PC-9 (cell line): Measurements from ENCODE around the gene C4B. TPM values are rescaled to one million over a fixed set of nuclear protein-coding genes. Genes with fewer than 3 reads are reported as not detected.
A peak's percentile ranks its signal among the peaks of the same experiment; 100 is the strongest.
"Not testable (repeated sequence)": the region's sequence is repeated elsewhere in the genome, so short reads cannot be mapped to it uniquely, and the experiment has no call there.

Source experiments
- BruUV-seq: library from RNA; stranded (reverse); fragments of 400-500 nt; replicated peaks from 2 replicates; lab custom pipeline; 2021; lab: Mats Ljungman, UMichigan
- CTCF ChIA-PET: fragments of 300-600 bp; sonication (Branson Sonifier 250); formaldehyde crosslinking; loops from one replicate; lab custom pipeline; 2022; ENCODE audit warnings: antibody characterized with exemption; lab: Charles Lee
- POLR2A ChIA-PET: fragments of 300-600 bp; sonication (Branson Sonifier 250); formaldehyde crosslinking; loops from one replicate; lab custom pipeline; 2022; ENCODE audit warnings: antibody characterized with exemption; ENCODE audit not compliant: unreplicated experiment; lab: Charles Lee
- DNase-seq, 2 experiments: peaks; one replicate each; pipeline versions ENCODE4 v3.0.0 to v3.0.0-alpha.2; 2015 to 2022; ENCODE audit warnings: mixed read lengths in 1 of 2
- H2AFZ ChIP-seq: fragments of 200-600 bp; sonication (generic); 2 replicates; pipeline ENCODE4 v1.8.1; 2017; ENCODE audit warnings: antibody characterized with exemption
- H3F3A ChIP-seq: fragments of 200-600 bp; sonication (generic); 2 replicates; pipeline ENCODE4 v1.8.1; 2017; ENCODE audit warnings: antibody characterized with exemption, mild to moderate bottlenecking, low read depth; ENCODE audit not compliant: insufficient read depth
- H3K27ac ChIP-seq: fragments of 200-600 bp; sonication (generic); 2 replicates; pipeline ENCODE4 v1.6.1; 2016; ENCODE audit warnings: mixed run types
- H3K27me3 ChIP-seq: fragments of 200-600 bp; sonication (generic); 2 replicates; pipeline ENCODE4 v1.6.1; 2016; ENCODE audit warnings: low read depth, mixed run types; ENCODE audit not compliant: insufficient read depth
- H3K36me3 ChIP-seq: fragments of 200-600 bp; sonication (generic); 2 replicates; pipeline ENCODE4 v1.6.1; 2016; ENCODE audit warnings: low read depth, mixed run types
- H3K4me1 ChIP-seq: fragments of 200-600 bp; sonication (generic); replicated peaks from 2 replicates; pipeline ENCODE4 v1.6.1; 2016; ENCODE audit warnings: mixed run types; ENCODE audit not compliant: insufficient read depth
- H3K4me2 ChIP-seq: fragments of 200-600 bp; sonication (generic); 2 replicates; pipeline ENCODE4 v1.6.1; 2017; ENCODE audit warnings: mixed run types
- H3K4me3 ChIP-seq: fragments of 200-600 bp; sonication (generic); 2 replicates; pipeline ENCODE4 v1.6.1; 2016; ENCODE audit warnings: mixed run types
- H3K79me2 ChIP-seq: fragments of 200-600 bp; sonication (generic); 2 replicates; pipeline ENCODE4 v1.6.1; 2017; ENCODE audit warnings: low read depth, mixed run types
- H3K9me2 ChIP-seq: fragments of 200-600 bp; sonication (generic); 2 replicates; pipeline ENCODE4 v1.8.1; 2017; ENCODE audit warnings: mild to moderate bottlenecking; ENCODE audit not compliant: insufficient read depth
- H3K9me3 ChIP-seq: fragments of 200-600 bp; sonication (generic); 2 replicates; pipeline ENCODE4 v1.8.1; 2016; ENCODE audit warnings: low read depth; ENCODE audit not compliant: insufficient read depth
- H4K20me1 ChIP-seq: fragments of 200-600 bp; sonication (generic); 2 replicates; pipeline ENCODE4 v1.8.1; 2017; ENCODE audit not compliant: insufficient read depth
- intact Hi-C: fragments of 100-400 bp; cut with micrococcal nuclease; formaldehyde crosslinking; loops from one replicate; pipeline ENCODE4 v1.10.0; 2022; ENCODE audit not compliant: unreplicated experiment
- total RNA-seq: library from RNA; stranded (reverse); gene quantifications from 2 replicates; pipeline ENCODE4 v1.2.3, GENCODE V29; 2021

The C4B gene
- total RNA-seq, 1 experiment from 2014 or later, result 8.3 TPM

DNA sequence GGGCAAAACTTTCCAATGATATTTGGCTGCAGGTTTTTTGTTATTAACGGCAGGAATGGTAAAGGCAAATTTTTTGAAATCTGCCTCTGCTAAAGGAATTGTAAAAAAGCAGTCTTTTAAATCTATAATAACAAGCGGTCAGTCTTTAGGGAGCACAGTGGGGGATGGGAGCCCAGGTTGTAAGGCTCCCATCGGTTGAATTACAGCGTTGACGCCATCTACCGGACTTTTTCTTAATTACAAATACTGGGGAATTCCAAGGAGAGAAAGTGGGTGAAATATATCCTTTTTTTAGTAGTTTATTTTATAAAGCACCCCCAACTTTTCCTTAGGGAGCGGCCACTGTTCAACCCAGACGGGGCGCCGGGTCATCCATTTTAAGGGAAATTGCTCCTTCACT lies 7.5 kb downstream of the C4B start:
- H3K79me2 ChIP-seq, POLR2A ChIA-PET: not testable (repeated sequence)

DNA sequence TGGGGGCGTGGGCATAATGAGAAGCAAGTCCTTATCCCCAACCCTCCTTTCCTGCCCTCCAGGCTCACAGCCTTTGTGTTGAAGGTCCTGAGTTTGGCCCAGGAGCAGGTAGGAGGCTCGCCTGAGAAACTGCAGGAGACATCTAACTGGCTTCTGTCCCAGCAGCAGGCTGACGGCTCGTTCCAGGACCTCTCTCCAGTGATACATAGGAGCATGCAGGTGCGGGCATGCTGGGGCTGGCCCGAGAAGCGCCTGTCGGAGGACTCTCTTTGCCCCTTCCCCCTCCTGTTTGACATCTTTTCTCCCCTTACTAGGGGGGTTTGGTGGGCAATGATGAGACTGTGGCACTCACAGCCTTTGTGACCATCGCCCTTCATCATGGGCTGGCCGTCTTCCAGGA lies 14.0 kb downstream of the C4B start:
- H3K27ac ChIP-seq, H3K9me3 ChIP-seq, H3K4me1 ChIP-seq, BruUV-seq, H3K79me2 ChIP-seq, POLR2A ChIA-PET, H3K27me3 ChIP-seq, H2AFZ ChIP-seq, H3K9me2 ChIP-seq, intact Hi-C loops, H3K4me2 ChIP-seq, H3F3A ChIP-seq, CTCF ChIA-PET, H4K20me1 ChIP-seq, H3K4me3 ChIP-seq, H3K36me3 ChIP-seq, DNase-seq: not testable (repeated sequence)

More for the DNA sequence above, 7.5 kb downstream of the C4B start:
- H2AFZ ChIP-seq, CTCF ChIA-PET, BruUV-seq, H4K20me1 ChIP-seq, H3K36me3 ChIP-seq, intact Hi-C loops, H3K27me3 ChIP-seq, H3K9me2 ChIP-seq, H3K27ac ChIP-seq, H3K4me1 ChIP-seq, H3K4me2 ChIP-seq, DNase-seq, H3F3A ChIP-seq, H3K9me3 ChIP-seq, H3K4me3 ChIP-seq: not testable (repeated sequence)

DNA sequence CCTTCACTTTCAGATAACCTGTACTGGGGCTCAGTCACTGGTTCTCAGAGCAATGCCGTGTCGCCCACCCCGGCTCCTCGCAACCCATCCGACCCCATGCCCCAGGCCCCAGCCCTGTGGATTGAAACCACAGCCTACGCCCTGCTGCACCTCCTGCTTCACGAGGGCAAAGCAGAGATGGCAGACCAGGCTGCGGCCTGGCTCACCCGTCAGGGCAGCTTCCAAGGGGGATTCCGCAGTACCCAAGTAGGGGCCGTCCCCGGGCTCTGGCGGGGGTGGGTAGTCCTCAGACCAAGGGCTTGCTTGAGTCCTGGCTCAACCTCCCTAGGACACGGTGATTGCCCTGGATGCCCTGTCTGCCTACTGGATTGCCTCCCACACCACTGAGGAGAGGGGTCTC lies 15.0 kb downstream of the C4B start:
- H3K27me3 ChIP-seq, POLR2A ChIA-PET, DNase-seq, H3K4me3 ChIP-seq, BruUV-seq, H3K79me2 ChIP-seq, H3K27ac ChIP-seq, H3K4me2 ChIP-seq, CTCF ChIA-PET, H3F3A ChIP-seq, H2AFZ ChIP-seq, H3K36me3 ChIP-seq, H3K9me2 ChIP-seq, H3K4me1 ChIP-seq, H4K20me1 ChIP-seq, H3K9me3 ChIP-seq, intact Hi-C loops: not testable (repeated sequence)

DNA sequence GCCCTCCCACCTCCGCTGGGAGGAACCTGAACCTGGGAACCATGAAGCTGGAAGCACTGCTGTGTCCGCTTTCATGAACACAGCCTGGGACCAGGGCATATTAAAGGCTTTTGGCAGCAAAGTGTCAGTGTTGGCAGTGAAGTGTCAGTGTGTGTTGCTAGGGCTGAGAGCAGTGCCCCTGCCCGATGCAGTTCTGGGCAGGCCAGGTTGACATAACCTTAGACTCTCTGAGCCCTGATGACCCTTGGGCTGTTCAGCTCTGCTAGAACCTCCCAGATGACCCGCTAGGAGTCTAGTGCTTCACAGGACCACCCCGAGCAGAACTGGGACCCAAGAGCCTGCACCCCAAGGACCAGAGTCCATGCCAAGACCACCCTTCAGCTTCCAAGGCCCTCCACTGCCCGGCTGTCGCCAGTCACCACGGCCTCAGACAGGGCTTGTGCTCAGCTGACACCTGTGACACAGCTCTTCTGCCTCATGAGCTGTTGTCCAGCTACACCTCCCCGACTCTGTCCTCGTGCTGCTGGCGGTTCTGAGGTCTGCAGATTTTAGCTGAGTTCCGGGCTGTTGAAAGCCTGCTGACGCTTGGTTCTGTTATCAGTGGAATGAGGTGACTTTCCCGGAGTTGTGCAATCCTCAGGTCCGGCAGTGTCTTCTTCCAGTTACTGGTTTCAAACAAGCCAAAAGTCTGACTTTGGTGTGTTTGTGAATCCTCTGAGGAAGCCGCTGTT lies 20.9 kb downstream of the C4B start:
- H3K79me2 ChIP-seq, H3K9me2 ChIP-seq, H2AFZ ChIP-seq, DNase-seq, H3K36me3 ChIP-seq, H4K20me1 ChIP-seq, intact Hi-C loops, H3K4me2 ChIP-seq, H3K9me3 ChIP-seq, CTCF ChIA-PET, H3K27me3 ChIP-seq, POLR2A ChIA-PET, H3K27ac ChIP-seq, H3K4me1 ChIP-seq, H3F3A ChIP-seq, H3K4me3 ChIP-seq, BruUV-seq: not testable (repeated sequence)

DNA sequence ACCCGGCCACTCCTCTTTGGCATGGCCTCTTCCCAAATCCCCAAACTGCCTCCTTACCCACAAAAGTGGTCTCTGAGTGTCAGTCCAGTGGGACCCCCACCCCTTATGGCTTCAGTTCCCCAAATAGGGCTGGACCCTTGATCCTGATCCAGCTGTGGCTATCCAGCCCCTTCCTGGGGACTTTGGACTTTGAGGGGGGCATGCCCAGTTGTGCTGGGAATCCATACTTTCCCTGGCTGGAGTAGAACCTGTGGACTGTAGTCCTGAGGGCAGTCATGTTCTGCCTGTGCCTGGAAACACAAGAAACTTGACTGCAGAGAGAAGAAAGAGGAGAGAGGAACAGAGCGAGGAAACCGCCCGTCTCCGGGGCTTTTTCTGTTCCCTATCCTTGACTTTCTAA lies 22.5 kb downstream of the C4B start:
- intact Hi-C loops, H3K4me2 ChIP-seq, H4K20me1 ChIP-seq, H2AFZ ChIP-seq, H3K9me2 ChIP-seq, BruUV-seq, H3F3A ChIP-seq, H3K4me3 ChIP-seq, DNase-seq, H3K4me1 ChIP-seq, H3K36me3 ChIP-seq, H3K27me3 ChIP-seq, H3K27ac ChIP-seq, H3K79me2 ChIP-seq, CTCF ChIA-PET, H3K9me3 ChIP-seq, POLR2A ChIA-PET: not testable (repeated sequence)

DNA sequence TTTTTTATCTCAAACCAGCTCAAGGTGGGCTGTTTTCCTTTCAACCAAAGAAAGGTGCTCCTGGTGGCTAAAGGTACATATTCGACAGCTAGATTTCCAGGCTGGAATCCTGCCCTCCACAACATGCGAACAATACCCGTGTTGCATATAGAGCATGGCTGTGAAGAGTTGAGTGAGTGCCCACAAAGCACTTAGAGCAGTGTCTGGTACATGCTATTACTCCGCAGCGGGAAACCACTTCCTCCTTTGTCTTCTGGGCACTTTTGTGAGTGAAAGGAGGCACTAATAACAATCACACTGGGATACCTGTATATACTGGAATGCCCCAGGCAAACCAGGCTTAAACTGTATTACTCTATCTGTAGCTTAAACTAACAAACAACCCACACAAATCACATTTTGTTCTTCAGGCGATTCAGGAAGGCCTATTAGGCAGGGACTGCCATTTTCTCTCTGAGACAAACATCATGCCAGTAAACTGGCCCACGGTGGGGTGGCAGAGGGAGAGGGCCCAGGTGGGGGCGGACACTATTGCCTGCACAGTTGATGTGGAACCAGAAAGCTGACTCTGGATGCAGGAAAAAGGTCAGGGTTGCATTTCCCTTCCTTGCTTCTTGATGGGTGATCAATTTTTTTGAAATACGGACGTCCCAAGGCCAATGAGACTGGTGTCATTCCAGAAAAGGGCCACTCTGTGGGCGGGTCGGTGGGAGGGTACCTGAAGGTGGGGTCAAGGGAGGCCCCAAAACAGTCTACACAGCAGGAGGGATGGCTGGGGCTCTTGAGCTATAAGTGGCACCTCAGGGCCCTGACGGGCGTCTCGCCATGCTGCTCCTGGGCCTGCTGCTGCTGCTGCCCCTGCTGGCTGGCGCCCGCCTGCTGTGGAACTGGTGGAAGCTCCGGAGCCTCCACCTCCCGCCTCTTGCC lies 23.3 kb downstream of the C4B start, which contains the start of gene CYP21A2:
Gene CYP21A2, plus strand, starts transcription at position 818 of the 927 bp plus-strand sequence. Its CDS starts 8 bp downstream, at position 826.
- BruUV-seq, H3K36me3 ChIP-seq, CTCF ChIA-PET, H3K4me2 ChIP-seq, H2AFZ ChIP-seq, H3K9me3 ChIP-seq, POLR2A ChIA-PET, H3K4me3 ChIP-seq, H3K27me3 ChIP-seq, H3K27ac ChIP-seq, H3F3A ChIP-seq, H3K4me1 ChIP-seq, intact Hi-C loops, H3K79me2 ChIP-seq, H4K20me1 ChIP-seq, H3K9me2 ChIP-seq: not testable (repeated sequence)
- DNase-seq, result peak in 1 of 2 experiments; percentile 15

DNA sequence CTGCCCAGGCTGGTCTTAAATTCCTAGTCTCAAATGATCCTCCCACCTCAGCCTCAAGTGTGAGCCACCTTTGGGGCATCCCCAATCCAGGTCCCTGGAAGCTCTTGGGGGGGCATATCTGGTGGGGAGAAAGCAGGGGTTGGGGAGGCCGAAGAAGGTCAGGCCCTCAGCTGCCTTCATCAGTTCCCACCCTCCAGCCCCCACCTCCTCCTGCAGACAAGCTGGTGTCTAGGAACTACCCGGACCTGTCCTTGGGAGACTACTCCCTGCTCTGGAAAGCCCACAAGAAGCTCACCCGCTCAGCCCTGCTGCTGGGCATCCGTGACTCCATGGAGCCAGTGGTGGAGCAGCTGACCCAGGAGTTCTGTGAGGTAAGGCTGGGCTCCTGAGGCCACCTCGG lies 24.3 kb downstream of the C4B start:
- H3K9me2 ChIP-seq, H3K4me2 ChIP-seq, BruUV-seq, CTCF ChIA-PET, DNase-seq, H3K4me3 ChIP-seq, H2AFZ ChIP-seq, H3K27ac ChIP-seq, H3K9me3 ChIP-seq, H3K4me1 ChIP-seq, H4K20me1 ChIP-seq, H3K79me2 ChIP-seq, intact Hi-C loops, H3F3A ChIP-seq, H3K36me3 ChIP-seq, H3K27me3 ChIP-seq: not testable (repeated sequence)
- POLR2A ChIA-PET, result interaction anchor here (0.6 to 0.7 kb wide), 2 partner anchors 132 to 243 kb away, joined by 3 to 4 read pairs; no protein-coding TSS in a partner anchor
